K562 (cell line): ENCODE measurements around the gene ACACB. TPM values are rescaled to one million over a fixed set of nuclear protein-coding genes. Genes with fewer than 3 reads are reported as not detected.

Source experiments
- ATAC-seq: fragments of 200-7000 bp; cut with Tn5 transposase; 3 replicates; pipeline ENCODE4 v1.9.1; 2020; ENCODE audit warnings: moderate library complexity
- BruUV-seq: library from RNA; stranded (reverse); fragments of 400-500 nt; replicated peaks from 2 replicates; lab custom pipeline; 2021; lab: Mats Ljungman, UMichigan
- CTCF ChIA-PET: fragments of 300-600 bp; formaldehyde crosslinking; extraction: SDS; loops from one replicate; lab custom pipeline; 2021; ENCODE audit warnings: low intra/inter-chr PET ratio; lab: Yijun Ruan, JAX
- POLR2A ChIA-PET: fragments of 300-600, 350-650 bp; sonication (Branson Sonifier 250); formaldehyde crosslinking; extraction: SDS; loops from one replicate; lab custom pipeline; 2021; ENCODE audit warnings: antibody characterized with exemption, inconsistent platforms; lab: Yijun Ruan, JAX
- DNase-seq, 4 experiments: peaks; one replicate each; pipeline versions ENCODE4 v3.0.0 to v3.0.0-alpha.2; 2011 to 2018; ENCODE audit warnings: low spot score in 3 of 4, mixed read lengths in 3 of 4; ENCODE audit errors: extremely low read depth in 1 of 4
- FAIRE-seq: peaks from 2 replicates; lab custom pipeline; 2011; peaks lifted over from hg19 to GRCh38; lab: Jason Lieb, UNC
- H2AFZ ChIP-seq: 2 replicates; pipeline ENCODE4 v1.6.0; 2011; ENCODE audit warnings: low read depth, low read length, control low read depth, inconsistent platforms
- H3K27ac ChIP-seq: fragments of 200-600 bp; 3 replicates; pipeline ENCODE4 v1.8.0; 2011; ENCODE audit warnings: low read depth, mild to moderate bottlenecking, control low read depth, inconsistent platforms, low read length, moderate library complexity, mixed read lengths; ENCODE audit errors: extremely low read depth
- H3K27me3 ChIP-seq, 2 experiments: fragments of 300-600 bp in 1 of 2; 2 replicates in 1 of 2; 3 replicates in 1 of 2; pipeline versions ENCODE4 v1.6.0 to v1.8.0; 2011; ENCODE audit warnings: inconsistent platforms in 2 of 2, low read length in 2 of 2, mild to moderate bottlenecking in 1 of 2, mixed read lengths in 1 of 2, moderate library complexity in 1 of 2; ENCODE audit not compliant: control insufficient read depth in 2 of 2, insufficient read depth in 2 of 2
- H3K36me3 ChIP-seq: fragments of 300-600 bp; 3 replicates; pipeline ENCODE4 v1.8.0; 2011; ENCODE audit warnings: mild to moderate bottlenecking, low read length, inconsistent platforms; ENCODE audit not compliant: control insufficient read depth, insufficient read depth
- H3K4me1 ChIP-seq, 2 experiments: fragments of 200-600 bp in 1 of 2; replicated peaks in 1 of 2; 2 replicates in 1 of 2; 3 replicates in 1 of 2; pipeline versions ENCODE4 v1.5.1 to v1.8.0; 2011; ENCODE audit warnings: inconsistent platforms in 2 of 2, low read length in 2 of 2, mild to moderate bottlenecking in 1 of 2, mixed read lengths in 1 of 2, moderate library complexity in 1 of 2; ENCODE audit not compliant: control insufficient read depth in 2 of 2, insufficient read depth in 2 of 2
- H3K4me2 ChIP-seq: 2 replicates; pipeline ENCODE4 v1.6.1; 2011; ENCODE audit warnings: low read length, control low read depth, inconsistent platforms, mixed read lengths; ENCODE audit not compliant: insufficient read depth
- H3K4me3 ChIP-seq: fragments of 200-600 bp; sonication (generic), shearing (Covaris generic); 2 replicates; pipeline ENCODE4 v1.5.1; 2016; ENCODE audit warnings: control low read depth, inconsistent platforms
- H3K79me2 ChIP-seq: fragments of 200-600 bp; 3 replicates; pipeline ENCODE4 v1.8.0; 2011; ENCODE audit warnings: low read length, inconsistent platforms; ENCODE audit not compliant: control insufficient read depth, insufficient read depth
- H3K9ac ChIP-seq, 2 experiments: 2 replicates each; pipeline versions ENCODE4 v1.6.0 to v1.6.1; 2011; ENCODE audit warnings: low read depth in 2 of 2, low read length in 2 of 2, control low read depth in 1 of 2, inconsistent platforms in 1 of 2, mild to moderate bottlenecking in 1 of 2, mixed read lengths in 1 of 2; ENCODE audit not compliant: insufficient read depth in 1 of 2
- H3K9me1 ChIP-seq: one replicate; pipeline ENCODE4 v1.6.0; 2011; ENCODE audit warnings: inconsistent platforms, mild to moderate bottlenecking, low read length, moderate library complexity; ENCODE audit not compliant: control insufficient read depth, insufficient read depth
- H3K9me3 ChIP-seq: replicated peaks from 2 replicates; pipeline ENCODE4 v1.5.1; 2011; ENCODE audit warnings: low read depth, low read length, inconsistent platforms; ENCODE audit not compliant: control insufficient read depth, insufficient read depth
- H4K20me1 ChIP-seq: replicated peaks from 2 replicates; pipeline ENCODE4 v1.6.1; 2011; ENCODE audit warnings: low read length, inconsistent platforms, mixed read lengths; ENCODE audit not compliant: control insufficient read depth, insufficient read depth
- CHD2 ChIP-seq: IDR thresholded peaks from 2 replicates; pipeline ENCODE4 v1.6.1; 2011; ENCODE audit warnings: low read depth, low read length
- ETS1 ChIP-seq: conservative IDR thresholded peaks from 2 replicates; pipeline ENCODE4 v1.6.1; 2011; ENCODE audit warnings: low read depth, mild to moderate bottlenecking, low read length; ENCODE audit not compliant: control insufficient read depth
- FOXA3 ChIP-seq, 2 experiments: fragments of 450-650 bp in 1 of 2; sonication (generic) in 1 of 2; formaldehyde crosslinking; IDR thresholded peaks in 1 of 2; conservative IDR thresholded peaks in 1 of 2; 2 replicates each; pipeline versions ENCODE4 v1.4.0 to v1.8.0; 2020 to 2022; ENCODE audit warnings: mild to moderate bottlenecking in 2 of 2, missing genetic modification reagents in 1 of 2
- KLF6 ChIP-seq: fragments of 250-450 bp; sonication (Bioruptor Pico); IDR thresholded peaks from 2 replicates; pipeline ENCODE4 v1.4.0; 2020; ENCODE audit warnings: mild to moderate bottlenecking, moderate library complexity, borderline replicate concordance
- MYC ChIP-seq, 2 experiments: fragments of 250-450 bp in 1 of 2; sonication (Bioruptor Pico) in 1 of 2; IDR thresholded peaks; 2 replicates each; pipeline versions ENCODE4 v1.5.1 to v1.6.1; 2012 to 2021; ENCODE audit warnings: low read depth in 2 of 2, borderline replicate concordance in 1 of 2, improper control_type of control experiment in 1 of 2, low read length in 1 of 2, mild to moderate bottlenecking in 1 of 2, moderate library complexity in 1 of 2
- NCOA1 ChIP-seq: fragments of 450-650 bp; IDR thresholded peaks from 2 replicates; pipeline ENCODE4 v1.6.1; 2016; ENCODE audit warnings: low read depth
- SFPQ ChIP-seq: fragments of 200-400 bp; formaldehyde crosslinking; IDR thresholded peaks from 2 replicates; pipeline ENCODE4 v1.6.1; 2017; ENCODE audit warnings: mild to moderate bottlenecking, low read depth, low read length, moderate library complexity
- ZNF707 ChIP-seq: fragments of 250-450 bp; sonication (Bioruptor Pico); conservative IDR thresholded peaks from 2 replicates; pipeline ENCODE4 v1.8.0; 2022; ENCODE audit warnings: inconsistent platforms, mild to moderate bottlenecking, moderate library complexity
- WGBS: fragments of 100-300 bp; shearing (Covaris generic); methylation state at CpG from one replicate; pipeline ENCODE4 v1.1.6; 2016; ENCODE audit warnings: low coverage, mixed read lengths; ENCODE audit not compliant: insufficient coverage; ENCODE audit errors: missing lambda C conversion rate; 5-methylcytosine and 5-hydroxymethylcytosine counted together
- in situ Hi-C: fragments of 300-500 bp; cut with MboI; formaldehyde crosslinking; loops from 4 replicates; pipeline ENCODE4 v1.15.0; 2018; ENCODE audit warnings: inconsistent platforms, mixed read lengths
- intact Hi-C: fragments of 100-400 bp; cut with micrococcal nuclease; formaldehyde crosslinking; loops from 2 replicates; pipeline ENCODE4 v1.14.2; 2022
- polyA plus RNA-seq, 8 experiments: library from polyadenylated mRNA; depleted of rRNA in 4 of 8; stranded (reverse) in 5 of 8; unstranded in 3 of 8; fragments of >200 nt; fragmentation: Nextera tagmentation in 2 of 8; fragmentation: Illumina TruSeq in 1 of 8; extraction: Ambion mirVana in 2 of 8; extraction: Trizol in 1 of 8; gene quantifications; 2 replicates each; pipeline versions ENCODE4 v1.2.1 to v1.2.3, GENCODE V29; 2011 to 2014; ENCODE audit warnings: inconsistent platforms in 1 of 8, missing spikeins in 1 of 8
- total RNA-seq, 7 experiments: library from RNA; depleted of rRNA in 6 of 7; stranded (reverse); fragments of >200 nt in 6 of 7; fragmentation: Illumina TruSeq in 2 of 7; extraction: Trizol in 2 of 7; gene quantifications; 2 replicates each; pipeline versions ENCODE4 v1.2.1 to v1.2.3, GENCODE V29; 2011 to 2021; ENCODE audit warnings: low replicate concordance in 1 of 7
- TF ChIP-seq, protein P1 (sequence below): fragments of 450-650 bp; formaldehyde crosslinking; IDR thresholded peaks from 2 replicates; pipeline ENCODE4 v1.4.0; 2020; ENCODE audit warnings: mild to moderate bottlenecking, mixed read lengths
- TF ChIP-seq, protein P2 (sequence below): fragments of 250-450 bp; sonication (Bioruptor Pico); IDR thresholded peaks from 2 replicates; pipeline ENCODE4 v1.4.0; 2020; ENCODE audit warnings: mild to moderate bottlenecking, moderate library complexity

Gene ACACB
- total and polyA plus RNA-seq, 9 of the 15 experiments (the other 6 are each of a cell fraction or from before 2014, with no cell fraction given) = 0.10 to 2.5 (median 0.83) TPM

DNA sequence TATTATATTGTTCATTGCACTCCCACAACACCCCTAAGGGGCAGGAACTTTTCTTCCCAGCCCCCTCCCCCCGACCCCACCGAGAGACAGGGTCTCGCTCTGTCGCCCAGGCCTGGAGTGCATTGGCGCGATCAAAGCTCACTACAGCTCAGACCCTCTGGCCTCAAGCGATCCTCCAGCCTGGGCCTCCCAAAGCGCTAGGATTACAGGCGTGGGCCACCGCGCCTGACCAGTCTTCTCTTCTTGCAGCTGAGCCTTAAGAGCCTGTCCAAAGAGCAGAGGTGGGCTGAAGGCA is 19.3 kb upstream of the ACACB start (continued):
- TF ChIP-seq, protein P1, sequence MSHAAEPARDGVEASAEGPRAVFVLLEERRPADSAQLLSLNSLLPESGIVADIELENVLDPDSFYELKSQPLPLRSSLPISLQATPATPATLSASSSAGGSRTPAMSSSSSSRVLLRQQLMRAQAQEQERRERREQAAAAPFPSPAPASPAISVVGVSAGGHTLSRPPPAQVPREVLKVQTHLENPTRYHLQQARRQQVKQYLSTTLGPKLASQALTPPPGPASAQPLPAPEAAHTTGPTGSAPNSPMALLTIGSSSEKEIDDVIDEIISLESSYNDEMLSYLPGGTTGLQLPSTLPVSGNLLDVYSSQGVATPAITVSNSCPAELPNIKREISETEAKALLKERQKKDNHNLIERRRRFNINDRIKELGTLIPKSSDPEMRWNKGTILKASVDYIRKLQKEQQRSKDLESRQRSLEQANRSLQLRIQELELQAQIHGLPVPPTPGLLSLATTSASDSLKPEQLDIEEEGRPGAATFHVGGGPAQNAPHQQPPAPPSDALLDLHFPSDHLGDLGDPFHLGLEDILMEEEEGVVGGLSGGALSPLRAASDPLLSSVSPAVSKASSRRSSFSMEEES (CRISPR knock-in tag) = no peak
- no peak for TF ChIP-seq FOXA3 (CRISPR knock-in tag; conservative IDR thresholded peaks at IDR 0.05 in 1 of 2, IDR thresholded peaks at IDR 0.05 in 1 of 2)
- TF ChIP-seq KLF6 (CRISPR knock-in tag) = no peak
- TF ChIP-seq, all 486 proteins: peak for 4

- peak; percentile 91 for FAIRE-seq
- under 1% methylated on average over 35 of the region's 71 CpGs for WGBS
- ChIA-PET POLR2A (interaction anchor here (0.6 to 3.0 kb wide), 2 partner anchors 10 to 220 kb away, joined by 3 to 9 read pairs; no protein-coding TSS in a partner anchor), CTCF (no interaction called here)
- Histone ChIP-seq H2AFZ (peak within 1 kb of the TSS; percentile 96), H3K27me3 (no peaks in the 10 kb centered on the region), H3K4me1 (peaks cover 5 to 31% of the 10 kb centered on the region in 2 experiments; a peak in 3 of 5 replicates), H3K9me1 (no peaks in the 10 kb centered on the region), H3K4me3 (peak within 1 kb of the TSS; percentile 81), H3K9me3 (no peaks in the 10 kb centered on the region), H3K4me2 (peak within 1 kb of the TSS; percentile 76), H3K36me3 (peaks cover 40% of the 10 kb centered on the region; the same call in 2 of the 3 replicates), H3K9ac (peak within 1 kb of the TSS; percentile 69 to 95), H3K79me2 (peaks cover 18% of the 10 kb centered on the region), H3K27ac (peak within 1 kb of the TSS; percentile 84), H4K20me1 (no peaks in the 10 kb centered on the region)
- in situ Hi-C loops (loop anchor here (10.0 kb wide), 1 partner anchor 433 kb away; no protein-coding TSS in a partner anchor), intact Hi-C loops (loop anchor here (10.0 kb wide), 3 partner anchors 83 to 433 kb away; no protein-coding TSS in a partner anchor)
- no TSS peak for BruUV-seq
- peak; percentile 96 to 100 (median 98) for DNase-seq
- ATAC-seq = peak; percentile 98
- TF ChIP-seq, protein P2, sequence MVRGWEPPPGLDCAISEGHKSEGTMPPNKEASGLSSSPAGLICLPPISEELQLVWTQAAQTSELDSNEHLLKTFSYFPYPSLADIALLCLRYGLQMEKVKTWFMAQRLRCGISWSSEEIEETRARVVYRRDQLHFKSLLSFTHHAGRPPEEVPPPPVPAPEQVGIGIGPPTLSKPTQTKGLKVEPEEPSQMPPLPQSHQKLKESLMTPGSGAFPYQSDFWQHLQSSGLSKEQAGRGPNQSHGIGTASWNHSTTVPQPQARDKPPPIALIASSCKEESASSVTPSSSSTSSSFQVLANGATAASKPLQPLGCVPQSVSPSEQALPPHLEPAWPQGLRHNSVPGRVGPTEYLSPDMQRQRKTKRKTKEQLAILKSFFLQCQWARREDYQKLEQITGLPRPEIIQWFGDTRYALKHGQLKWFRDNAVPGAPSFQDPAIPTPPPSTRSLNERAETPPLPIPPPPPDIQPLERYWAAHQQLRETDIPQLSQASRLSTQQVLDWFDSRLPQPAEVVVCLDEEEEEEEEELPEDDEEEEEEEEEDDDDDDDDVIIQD (CRISPR knock-in tag) = no peak
- peak; percentile 87 for TF ChIP-seq MYC (IDR thresholded peaks at IDR 0.05; ENCODE audit: low read depth, low read length)
- TF ChIP-seq MYC (CRISPR knock-in tag; IDR thresholded peaks at IDR 0.05; ENCODE audit: borderline replicate concordance, low read depth) = peak; percentile 87; the same call in 1 of the 2 replicates
- TF ChIP-seq NCOA1 = no peak
- TF ChIP-seq SFPQ = no peak
- peak; percentile 84 for TF ChIP-seq CHD2
- peak; percentile 73; the same call in 1 of the 2 replicates for TF ChIP-seq ETS1
- TF ChIP-seq ZNF707 (CRISPR knock-in tag) = no peak
Measured at GRCh38 chr12:109097435-109098182, 18.8 kb upstream of the ACACB start, which contains the start of gene UNG. Gene UNG (plus strand): TSS chr12:109097597. CDS start chr12:109097680, 83 bp downstream.
